Neural progenitor cell (in vitro differentiated cells): ENCODE data around the gene IFRD1. TPM values are rescaled to one million over a fixed set of nuclear protein-coding genes. Genes with fewer than 3 reads are reported as not detected.

Experiments used
- DNase-seq: peaks from one replicate; pipeline ENCODE4 v3.0.0-alpha.2; 2016; ENCODE audit warnings: low spot score
- H2AFZ ChIP-seq: fragments of 200-600 bp; sonication (generic); replicated peaks from 2 replicates; pipeline ENCODE4 v1.6.1; 2016; ENCODE audit warnings: antibody characterized with exemption
- H3F3A ChIP-seq: fragments of 200-600 bp; sonication (generic); 2 replicates; pipeline ENCODE4 v1.6.1; 2016; ENCODE audit warnings: antibody characterized with exemption, low read depth
- H3K27ac ChIP-seq: fragments of 200-600 bp; sonication (generic); 2 replicates; pipeline ENCODE4 v1.5.1; 2016; ENCODE audit warnings: mild to moderate bottlenecking
- H3K27me3 ChIP-seq: fragments of 200-600 bp; sonication (generic); 2 replicates; pipeline ENCODE4 v1.6.1; 2016; ENCODE audit warnings: mild to moderate bottlenecking, moderate library complexity
- H3K36me3 ChIP-seq: fragments of 200-600 bp; sonication (generic); 2 replicates; pipeline ENCODE4 v1.5.1; 2016
- H3K4me1 ChIP-seq: fragments of 200-600 bp; sonication (generic); 2 replicates; pipeline ENCODE4 v1.6.1; 2016; ENCODE audit warnings: mixed run types
- H3K4me2 ChIP-seq: fragments of 200-600 bp; sonication (generic); 2 replicates; pipeline ENCODE4 v1.6.1; 2016
- H3K4me3 ChIP-seq: fragments of 200-600 bp; sonication (generic); 2 replicates; pipeline ENCODE4 v1.5.1; 2016
- H3K79me2 ChIP-seq: fragments of 200-600 bp; sonication (generic); 2 replicates; pipeline ENCODE4 v1.6.1; 2016; ENCODE audit warnings: low read depth
- H3K9ac ChIP-seq: fragments of 200-600 bp; sonication (generic); 2 replicates; pipeline ENCODE4 v1.6.1; 2016
- H3K9me3 ChIP-seq: fragments of 200-600 bp; sonication (generic); 2 replicates; pipeline ENCODE4 v1.5.1; 2016; ENCODE audit warnings: low read depth
- H4K20me1 ChIP-seq: fragments of 200-600 bp; sonication (generic); 2 replicates; pipeline ENCODE4 v1.6.1; 2016; ENCODE audit warnings: low read depth
- H3K27ac Mint-ChIP-seq: 3 replicates; pipeline ENCODE4 v1.8.0; 2021; ENCODE audit warnings: mixed read lengths
- H3K27me3 Mint-ChIP-seq: 2 replicates; pipeline ENCODE4 v1.8.0; 2022; ENCODE audit warnings: low read depth, mild to moderate bottlenecking, inconsistent platforms, moderate library complexity, mixed read lengths; ENCODE audit not compliant: insufficient read depth
- H3K36me3 Mint-ChIP-seq: 3 replicates; pipeline ENCODE4 v1.8.0; 2021; ENCODE audit warnings: mixed read lengths
- H3K4me1 Mint-ChIP-seq: 3 replicates; pipeline ENCODE4 v1.8.0; 2021; ENCODE audit warnings: mixed read lengths
- H3K4me3 Mint-ChIP-seq: 3 replicates; pipeline ENCODE4 v1.8.0; 2021; ENCODE audit warnings: mild to moderate bottlenecking, moderate library complexity, mixed read lengths
- H3K9me3 Mint-ChIP-seq: 3 replicates; pipeline ENCODE4 v1.8.0; 2020; ENCODE audit warnings: mixed read lengths
- EZH2 ChIP-seq: fragments of 200-600 bp; sonication (generic); IDR thresholded peaks from 2 replicates; pipeline ENCODE4 v1.6.1; 2017; ENCODE audit warnings: antibody characterized with exemption, mild to moderate bottlenecking, moderate library complexity
- EZH2phosphoT487 ChIP-seq: fragments of 200-600 bp; sonication (generic); IDR thresholded peaks from 2 replicates; pipeline ENCODE4 v1.6.1; 2017; ENCODE audit warnings: antibody characterized with exemption
- total RNA-seq: library from RNA; depleted of rRNA; stranded (reverse); fragments of >200 nt; gene quantifications from 2 replicates; pipeline ENCODE4 v1.2.3, GENCODE V29; 2015; ENCODE audit warnings: low replicate concordance
- TF ChIP-seq, protein P1 (sequence below): fragments of 200-600 bp; sonication (generic); IDR thresholded peaks from 2 replicates; pipeline ENCODE4 v1.5.1; 2017; ENCODE audit warnings: antibody characterized with exemption, mild to moderate bottlenecking

IFRD1 gene
- total RNA-seq, 1 donor from 2014 or later: 110 TPM

DNA sequence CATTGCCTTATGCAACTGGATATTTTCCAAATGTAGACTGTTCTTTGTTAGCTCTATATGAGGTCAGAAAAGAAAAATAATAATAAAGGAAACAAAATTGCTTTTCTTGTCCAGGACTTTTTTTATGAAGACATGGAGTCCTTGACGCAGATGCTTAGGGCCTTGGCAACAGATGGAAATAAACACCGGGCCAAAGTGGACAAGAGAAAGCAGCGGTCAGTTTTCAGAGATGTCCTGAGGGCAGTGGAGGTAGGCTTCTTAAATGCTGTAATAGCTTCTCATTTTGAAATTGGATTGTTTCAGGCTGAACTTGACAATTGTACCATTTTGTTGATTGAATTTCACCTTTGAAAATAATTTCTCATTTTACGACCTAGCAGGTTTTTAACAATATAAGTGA is 17.6 kb downstream of the IFRD1 start:
- H3K4me3 ChIP-seq: no peak overlapping the region
- no peak overlapping the region for H3K9ac ChIP-seq
- no peak overlapping the region for H3K4me2 ChIP-seq
- Mint-ChIP-seq H3K36me3 (peaks cover 39% of the 10 kb centered on the region), H3K4me3 (no peak overlapping the region), H3K27ac (no peak overlapping the region), H3K27me3 (no peaks in the 10 kb centered on the region), H3K9me3 (no peaks in the 10 kb centered on the region), H3K4me1 (no peaks in the 10 kb centered on the region)
- H4K20me1 ChIP-seq: peaks cover 45% of the 10 kb centered on the region
- H3F3A ChIP-seq: no peaks in the 10 kb centered on the region
- no peaks in the 10 kb centered on the region for H3K9me3 ChIP-seq
- H3K27ac ChIP-seq: no peak overlapping the region
- peaks cover 27% of the 10 kb centered on the region for H3K36me3 ChIP-seq
- H3K27me3 ChIP-seq: no peaks in the 10 kb centered on the region
- H2AFZ ChIP-seq: no peak overlapping the region
- H3K4me1 ChIP-seq: peaks cover 8% of the 10 kb centered on the region
- no peak for DNase-seq
- no peak for TF ChIP-seq EZH2
- no peak for TF ChIP-seq EZH2phosphoT487
- TF ChIP-seq, protein P1, sequence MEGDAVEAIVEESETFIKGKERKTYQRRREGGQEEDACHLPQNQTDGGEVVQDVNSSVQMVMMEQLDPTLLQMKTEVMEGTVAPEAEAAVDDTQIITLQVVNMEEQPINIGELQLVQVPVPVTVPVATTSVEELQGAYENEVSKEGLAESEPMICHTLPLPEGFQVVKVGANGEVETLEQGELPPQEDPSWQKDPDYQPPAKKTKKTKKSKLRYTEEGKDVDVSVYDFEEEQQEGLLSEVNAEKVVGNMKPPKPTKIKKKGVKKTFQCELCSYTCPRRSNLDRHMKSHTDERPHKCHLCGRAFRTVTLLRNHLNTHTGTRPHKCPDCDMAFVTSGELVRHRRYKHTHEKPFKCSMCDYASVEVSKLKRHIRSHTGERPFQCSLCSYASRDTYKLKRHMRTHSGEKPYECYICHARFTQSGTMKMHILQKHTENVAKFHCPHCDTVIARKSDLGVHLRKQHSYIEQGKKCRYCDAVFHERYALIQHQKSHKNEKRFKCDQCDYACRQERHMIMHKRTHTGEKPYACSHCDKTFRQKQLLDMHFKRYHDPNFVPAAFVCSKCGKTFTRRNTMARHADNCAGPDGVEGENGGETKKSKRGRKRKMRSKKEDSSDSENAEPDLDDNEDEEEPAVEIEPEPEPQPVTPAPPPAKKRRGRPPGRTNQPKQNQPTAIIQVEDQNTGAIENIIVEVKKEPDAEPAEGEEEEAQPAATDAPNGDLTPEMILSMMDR: no peak
- peaks cover 30% of the 10 kb centered on the region for H3K79me2 ChIP-seq

DNA sequence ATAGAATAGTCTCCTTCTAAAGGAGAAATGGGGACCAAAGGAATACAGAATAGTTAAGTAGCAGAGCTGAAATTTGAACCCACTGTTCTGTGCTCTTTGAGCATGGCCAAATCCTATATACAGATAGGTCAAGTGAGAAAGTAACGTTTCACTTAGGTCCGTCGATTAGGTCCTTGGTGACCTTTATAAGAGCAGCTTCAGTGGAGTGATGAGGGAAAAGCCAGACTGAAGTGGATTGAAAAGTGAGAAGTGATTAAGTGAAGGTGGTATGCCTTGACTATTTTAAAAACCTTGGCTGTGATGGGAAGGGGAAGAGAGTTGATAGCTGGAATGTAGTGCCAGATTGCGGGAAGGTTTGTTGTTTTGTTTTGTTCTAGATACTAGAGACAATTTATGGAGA is 19.9 kb downstream of the IFRD1 start:
- Histone ChIP-seq H4K20me1 (peaks cover 36% of the 10 kb centered on the region), H3K4me3 (no peak overlapping the region), H3F3A (no peaks in the 10 kb centered on the region), H3K79me2 (peaks cover 27% of the 10 kb centered on the region), H3K36me3 (peaks cover 34% of the 10 kb centered on the region), H3K4me1 (peaks cover 8% of the 10 kb centered on the region), H3K9me3 (no peaks in the 10 kb centered on the region), H3K27me3 (no peaks in the 10 kb centered on the region), H3K9ac (no peak overlapping the region), H3K4me2 (no peak overlapping the region), H2AFZ (no peak overlapping the region), H3K27ac (no peak overlapping the region)
- H3K27ac Mint-ChIP-seq: no peak overlapping the region
- no peak overlapping the region for H3K4me3 Mint-ChIP-seq
- DNase-seq: no peak
- H3K36me3 Mint-ChIP-seq: peaks cover 38% of the 10 kb centered on the region
- H3K27me3 Mint-ChIP-seq: no peaks in the 10 kb centered on the region
- H3K9me3 Mint-ChIP-seq: no peaks in the 10 kb centered on the region
- H3K4me1 Mint-ChIP-seq: no peaks in the 10 kb centered on the region
- TF ChIP-seq, protein P1: no peak

DNA sequence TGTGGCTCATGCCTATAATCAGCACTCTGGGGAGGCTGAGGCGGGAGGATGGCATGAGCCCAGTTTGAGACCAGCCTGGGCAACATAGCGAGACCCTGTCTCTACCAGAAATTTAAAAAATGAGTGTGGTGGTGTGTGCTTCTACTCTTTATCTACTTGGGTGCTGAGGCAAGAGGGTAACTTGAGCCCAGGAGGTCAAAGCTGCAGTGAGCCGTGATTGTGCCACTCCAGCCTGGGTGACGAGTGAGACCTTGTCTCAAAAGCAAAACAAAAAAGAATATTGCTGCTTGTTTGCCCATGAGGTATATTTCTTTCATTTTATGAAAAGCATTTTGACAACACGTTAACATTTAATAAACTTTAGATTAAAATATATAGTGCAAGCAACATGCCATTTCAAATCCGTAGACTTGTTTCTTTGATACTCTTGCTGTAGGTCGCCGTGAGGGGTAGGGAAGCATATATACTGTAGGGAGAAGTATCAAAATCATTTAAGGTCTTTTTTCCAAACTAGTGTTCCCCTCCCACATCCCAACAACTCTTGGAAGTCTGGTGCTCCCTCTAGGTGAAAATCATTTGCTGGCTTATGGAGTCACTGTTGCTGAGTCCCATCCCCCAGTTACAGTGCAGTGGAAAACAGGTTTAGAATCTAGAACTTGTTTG is 26.3 kb downstream of the IFRD1 start:
- no peaks in the 10 kb centered on the region for H3K4me1 Mint-ChIP-seq
- H3K27ac Mint-ChIP-seq: no peak overlapping the region
- no peaks in the 10 kb centered on the region for H3K27me3 Mint-ChIP-seq
- Histone ChIP-seq H3K4me1 (no peaks in the 10 kb centered on the region), H3K27ac (no peak overlapping the region), H3F3A (no peaks in the 10 kb centered on the region), H3K4me3 (no peak overlapping the region), H4K20me1 (peaks cover 4% of the 10 kb centered on the region), H3K4me2 (no peak overlapping the region), H3K79me2 (no peaks in the 10 kb centered on the region), H2AFZ (no peak overlapping the region), H3K36me3 (peaks cover 18% of the 10 kb centered on the region), H3K27me3 (no peaks in the 10 kb centered on the region), H3K9ac (no peak overlapping the region), H3K9me3 (no peaks in the 10 kb centered on the region)
- no peak for DNase-seq
- TF ChIP-seq EZH2 (no peak), EZH2phosphoT487 (no peak)
- TF ChIP-seq, protein P1: no peak
- peaks cover 27% of the 10 kb centered on the region for H3K36me3 Mint-ChIP-seq
- H3K4me3 Mint-ChIP-seq: no peak overlapping the region
- H3K9me3 Mint-ChIP-seq: no peaks in the 10 kb centered on the region
